Liver (tissue), 9 donors: Measurements from ENCODE around the gene C20orf202. TPM values are rescaled to one million over a fixed set of nuclear protein-coding genes. Genes with fewer than 3 reads are reported as not detected.

Source experiments
- DNase-seq: peaks from one replicate; pipeline ENCODE4 v3.0.0-alpha.2; 2017; ENCODE audit warnings: low spot score
- H3K27ac ChIP-seq, 2 donors: one replicate each; pipeline ENCODE4 v1.7.0; 2013; ENCODE audit warnings: inconsistent platforms in 2 of 2, low read length in 2 of 2, control low read depth in 1 of 2, low read depth in 1 of 2, mild to moderate bottlenecking in 1 of 2
- H3K27me3 ChIP-seq, 4 donors: one replicate each; pipeline versions ENCODE4 v1.6.1 to v1.7.0; 2013; ENCODE audit warnings: low read length in 3 of 4, inconsistent platforms in 1 of 4, mild to moderate bottlenecking in 1 of 4, moderate library complexity in 1 of 4; ENCODE audit not compliant: control insufficient read depth in 4 of 4, insufficient read depth in 4 of 4
- H3K36me3 ChIP-seq, 4 donors: one replicate each; pipeline versions ENCODE4 v1.6.1 to v1.7.0; 2013; ENCODE audit warnings: low read length in 3 of 4, mild to moderate bottlenecking in 3 of 4, low read depth in 1 of 4, moderate library complexity in 1 of 4; ENCODE audit not compliant: control insufficient read depth in 4 of 4, insufficient read depth in 3 of 4
- H3K4me1 ChIP-seq, 4 donors: one replicate each; pipeline versions ENCODE4 v1.6.1 to v1.7.0; 2013; ENCODE audit warnings: low read length in 3 of 4, mild to moderate bottlenecking in 3 of 4, moderate library complexity in 1 of 4; ENCODE audit not compliant: control insufficient read depth in 4 of 4, insufficient read depth in 4 of 4
- H3K4me3 ChIP-seq, 3 donors: one replicate each; pipeline versions ENCODE4 v1.6.1 to v1.7.0; 2013; ENCODE audit warnings: low read length in 3 of 3, control low read depth in 1 of 3, low read depth in 1 of 3, mild to moderate bottlenecking in 1 of 3
- H3K9ac ChIP-seq, 2 donors: one replicate each; pipeline ENCODE4 v1.7.0; 2013; ENCODE audit warnings: low read length in 2 of 2, mild to moderate bottlenecking in 2 of 2, moderate library complexity in 2 of 2, control low read depth in 1 of 2, low read depth in 1 of 2
- H3K9me3 ChIP-seq, 4 donors: one replicate each; pipeline versions ENCODE4 v1.6.1 to v1.7.0; 2013; ENCODE audit warnings: low read length in 3 of 4; ENCODE audit not compliant: control insufficient read depth in 4 of 4
- FOXA1 ChIP-seq: IDR thresholded peaks from 2 replicates; pipeline ENCODE4 v1.6.1; 2016; ENCODE audit warnings: antibody characterized with exemption
- FOXA2 ChIP-seq: IDR thresholded peaks from 2 replicates; pipeline ENCODE4 v1.6.1; 2016; ENCODE audit warnings: antibody characterized with exemption
- GABPA ChIP-seq, 2 donors: IDR thresholded peaks in 1 of 2; conservative IDR thresholded peaks in 1 of 2; 2 replicates each; pipeline ENCODE4 v1.6.1; 2016; ENCODE audit warnings: antibody characterized with exemption in 2 of 2, mild to moderate bottlenecking in 1 of 2, moderate library complexity in 1 of 2
- HNF4A ChIP-seq, 2 donors: conservative IDR thresholded peaks; 2 replicates each; pipeline ENCODE4 v1.6.1; 2016; ENCODE audit warnings: antibody characterized with exemption in 2 of 2, mild to moderate bottlenecking in 2 of 2
- HNF4G ChIP-seq: IDR thresholded peaks from 2 replicates; pipeline ENCODE4 v1.6.1; 2016; ENCODE audit warnings: antibody characterized with exemption
- JUND ChIP-seq, 2 donors: IDR thresholded peaks; 2 replicates each; pipeline ENCODE4 v1.6.1; 2016; ENCODE audit warnings: antibody characterized with exemption in 2 of 2
- NR2F2 ChIP-seq: IDR thresholded peaks from 2 replicates; pipeline ENCODE4 v1.6.1; 2016; ENCODE audit warnings: antibody characterized with exemption
- RAD21 ChIP-seq, 2 donors: IDR thresholded peaks; 2 replicates each; pipeline ENCODE4 v1.6.1; 2016; ENCODE audit warnings: antibody characterized with exemption in 2 of 2, mild to moderate bottlenecking in 2 of 2
- RXRA ChIP-seq, 2 donors: IDR thresholded peaks; 2 replicates each; pipeline ENCODE4 v1.6.1; 2017 to 2018; ENCODE audit warnings: antibody characterized with exemption in 2 of 2, mild to moderate bottlenecking in 1 of 2
- SP1 ChIP-seq: IDR thresholded peaks from 2 replicates; pipeline ENCODE4 v1.6.1; 2018; ENCODE audit warnings: antibody characterized with exemption, mild to moderate bottlenecking
- TAF1 ChIP-seq: conservative IDR thresholded peaks from 2 replicates; pipeline ENCODE4 v1.6.1; 2016; ENCODE audit warnings: antibody characterized with exemption, mild to moderate bottlenecking
- YY1 ChIP-seq: IDR thresholded peaks from 2 replicates; pipeline ENCODE4 v1.6.1; 2016; ENCODE audit warnings: antibody characterized with exemption, mild to moderate bottlenecking
- WGBS: extraction: QIAGEN DNeasy Blood & Tissue Kit; methylation state at CpG from one replicate; pipeline ENCODE4 v1.1.7; 2013; 5-methylcytosine and 5-hydroxymethylcytosine counted together
- polyA plus RNA-seq, 2 donors: library from polyadenylated mRNA; stranded (reverse) in 1 of 2; unstranded in 1 of 2; fragments of 200-250 nt in 1 of 2; fragments of >200 nt in 1 of 2; fragmentation: Nextera tagmentation in 1 of 2; extraction: Ambion mirVana in 1 of 2; gene quantifications; one replicate each; pipeline versions ENCODE4 v1.2.1 to v1.2.3, GENCODE V29; 2013 to 2015
- total RNA-seq, 2 donors: library from RNA; depleted of rRNA; stranded (reverse); fragments of >200 nt; gene quantifications; one replicate each; pipeline ENCODE4 v1.2.3, GENCODE V29; 2014
- TF ChIP-seq, protein P1 (sequence below): IDR thresholded peaks from 2 replicates; pipeline ENCODE4 v1.6.1; 2016; ENCODE audit warnings: antibody characterized with exemption
- TF ChIP-seq, protein P2 (sequence below): fragments of 150-350 bp; IDR thresholded peaks from 2 replicates; pipeline ENCODE4 v1.5.1; 2017; ENCODE audit warnings: improper control_type of control experiment, low read depth, low read length; ENCODE audit not compliant: missing input control
- TF ChIP-seq, protein P3 (sequence below): IDR thresholded peaks from 2 replicates; pipeline ENCODE4 v1.6.1; 2016; ENCODE audit warnings: antibody characterized with exemption
- TF ChIP-seq, protein P4 (sequence below): IDR thresholded peaks from 2 replicates; pipeline ENCODE4 v1.6.1; 2016; ENCODE audit warnings: antibody characterized with exemption, mild to moderate bottlenecking
- TF ChIP-seq, protein P5 (sequence below): IDR thresholded peaks from 2 replicates; pipeline ENCODE4 v1.6.1; 2016; ENCODE audit warnings: antibody characterized with exemption
- donor health status: healthy.
- donor health status: healthy.
- donor health status: healthy.
- donor health status: healthy.
- donor health status: healthy.

Gene C20orf202
- total and polyA plus RNA-seq, 4 donors: 0.07 to 0.42 (median 0.12) TPM

DNA sequence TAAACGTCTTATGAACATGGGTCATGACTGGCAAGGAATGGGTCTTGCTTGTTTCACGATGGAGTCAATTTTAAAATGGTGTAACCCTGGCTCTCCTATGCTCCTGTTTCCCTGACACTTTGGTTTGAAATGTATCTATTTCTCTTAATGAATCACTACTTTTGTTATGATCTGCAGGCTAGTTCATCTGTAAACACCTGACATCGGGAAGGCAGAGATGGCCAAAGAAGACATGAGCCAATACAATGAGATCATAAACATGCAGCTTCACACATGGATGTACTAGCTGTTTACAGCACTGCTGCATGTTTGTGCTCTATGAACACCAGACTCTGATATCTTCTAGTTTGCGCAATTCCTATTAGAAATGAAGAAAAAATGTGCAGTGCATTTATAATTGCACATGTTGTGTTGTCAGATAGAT lies 11.6 kb downstream of the C20orf202 start:
- H3K4me1 ChIP-seq: no peaks in the 10 kb centered on the region
- TF ChIP-seq, protein P1, sequence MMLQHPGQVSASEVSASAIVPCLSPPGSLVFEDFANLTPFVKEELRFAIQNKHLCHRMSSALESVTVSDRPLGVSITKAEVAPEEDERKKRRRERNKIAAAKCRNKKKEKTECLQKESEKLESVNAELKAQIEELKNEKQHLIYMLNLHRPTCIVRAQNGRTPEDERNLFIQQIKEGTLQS: no peak
- TF ChIP-seq RAD21 (IDR thresholded peaks at IDR 0.05) (no peak), HNF4A (conservative IDR thresholded peaks at IDR 0.05) (no peak), NR2F2 (no peak), SP1 (no peak), GABPA (IDR thresholded peaks at IDR 0.05 in 1 of 2, conservative IDR thresholded peaks at IDR 0.05 in 1 of 2) (no peak), YY1 (no peak), HNF4G (no peak)
- TF ChIP-seq, protein P2, sequence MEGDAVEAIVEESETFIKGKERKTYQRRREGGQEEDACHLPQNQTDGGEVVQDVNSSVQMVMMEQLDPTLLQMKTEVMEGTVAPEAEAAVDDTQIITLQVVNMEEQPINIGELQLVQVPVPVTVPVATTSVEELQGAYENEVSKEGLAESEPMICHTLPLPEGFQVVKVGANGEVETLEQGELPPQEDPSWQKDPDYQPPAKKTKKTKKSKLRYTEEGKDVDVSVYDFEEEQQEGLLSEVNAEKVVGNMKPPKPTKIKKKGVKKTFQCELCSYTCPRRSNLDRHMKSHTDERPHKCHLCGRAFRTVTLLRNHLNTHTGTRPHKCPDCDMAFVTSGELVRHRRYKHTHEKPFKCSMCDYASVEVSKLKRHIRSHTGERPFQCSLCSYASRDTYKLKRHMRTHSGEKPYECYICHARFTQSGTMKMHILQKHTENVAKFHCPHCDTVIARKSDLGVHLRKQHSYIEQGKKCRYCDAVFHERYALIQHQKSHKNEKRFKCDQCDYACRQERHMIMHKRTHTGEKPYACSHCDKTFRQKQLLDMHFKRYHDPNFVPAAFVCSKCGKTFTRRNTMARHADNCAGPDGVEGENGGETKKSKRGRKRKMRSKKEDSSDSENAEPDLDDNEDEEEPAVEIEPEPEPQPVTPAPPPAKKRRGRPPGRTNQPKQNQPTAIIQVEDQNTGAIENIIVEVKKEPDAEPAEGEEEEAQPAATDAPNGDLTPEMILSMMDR: no peak
- TF ChIP-seq, protein P3, sequence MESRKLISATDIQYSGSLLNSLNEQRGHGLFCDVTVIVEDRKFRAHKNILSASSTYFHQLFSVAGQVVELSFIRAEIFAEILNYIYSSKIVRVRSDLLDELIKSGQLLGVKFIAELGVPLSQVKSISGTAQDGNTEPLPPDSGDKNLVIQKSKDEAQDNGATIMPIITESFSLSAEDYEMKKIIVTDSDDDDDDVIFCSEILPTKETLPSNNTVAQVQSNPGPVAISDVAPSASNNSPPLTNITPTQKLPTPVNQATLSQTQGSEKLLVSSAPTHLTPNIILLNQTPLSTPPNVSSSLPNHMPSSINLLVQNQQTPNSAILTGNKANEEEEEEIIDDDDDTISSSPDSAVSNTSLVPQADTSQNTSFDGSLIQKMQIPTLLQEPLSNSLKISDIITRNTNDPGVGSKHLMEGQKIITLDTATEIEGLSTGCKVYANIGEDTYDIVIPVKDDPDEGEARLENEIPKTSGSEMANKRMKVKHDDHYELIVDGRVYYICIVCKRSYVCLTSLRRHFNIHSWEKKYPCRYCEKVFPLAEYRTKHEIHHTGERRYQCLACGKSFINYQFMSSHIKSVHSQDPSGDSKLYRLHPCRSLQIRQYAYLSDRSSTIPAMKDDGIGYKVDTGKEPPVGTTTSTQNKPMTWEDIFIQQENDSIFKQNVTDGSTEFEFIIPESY: no peak
- no peaks in the 10 kb centered on the region for H3K9me3 ChIP-seq
- no peak overlapping the region for H3K27ac ChIP-seq
- no peak overlapping the region for H3K4me3 ChIP-seq
- no peaks in the 10 kb centered on the region for H3K36me3 ChIP-seq
- no peaks in the 10 kb centered on the region for H3K27me3 ChIP-seq
- no peak overlapping the region for H3K9ac ChIP-seq
- 66% methylated on average over 4 of the region's 4 CpGs for WGBS
- peak; percentile 21 for DNase-seq

DNA sequence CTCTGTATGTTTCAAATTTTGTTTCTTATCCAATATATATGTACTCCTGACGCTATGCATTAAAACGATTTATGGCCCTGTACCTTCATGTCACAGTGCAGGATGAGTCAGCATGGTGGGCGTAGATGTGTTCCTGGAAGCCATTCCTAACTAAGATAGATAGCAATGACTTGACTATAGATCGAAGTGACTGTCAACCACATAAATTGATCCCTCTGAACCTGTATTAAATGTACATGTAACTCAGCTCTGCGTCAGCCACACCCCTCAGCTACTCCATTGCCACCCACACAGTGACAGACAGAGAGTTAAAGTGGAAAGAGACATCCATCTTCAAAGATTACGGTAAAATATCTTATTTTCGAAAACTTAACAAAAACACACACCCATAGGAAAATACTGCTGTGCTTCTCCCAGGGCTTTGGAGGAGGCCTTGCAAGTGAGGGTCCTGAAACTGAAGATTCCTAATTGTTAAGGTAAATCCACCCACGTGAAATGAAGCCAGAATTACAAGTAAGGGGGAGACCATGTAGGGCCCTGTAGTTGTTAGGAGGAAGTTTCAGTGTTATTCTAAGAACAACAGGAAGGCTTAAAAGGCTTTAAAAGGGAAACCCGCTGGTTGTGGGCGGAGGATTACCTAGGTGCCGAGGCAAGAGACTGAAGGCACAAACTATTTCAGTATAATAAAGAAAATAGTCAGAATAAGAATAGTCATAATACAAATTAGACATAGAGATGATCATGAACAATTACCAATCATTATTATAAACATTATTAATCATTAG lies 12.3 kb downstream of the C20orf202 start:
- Histone ChIP-seq H3K36me3 (no peaks in the 10 kb centered on the region), H3K27me3 (no peaks in the 10 kb centered on the region), H3K4me3 (no peak overlapping the region), H3K27ac (no peak overlapping the region), H3K9me3 (no peaks in the 10 kb centered on the region), H3K4me1 (no peaks in the 10 kb centered on the region), H3K9ac (no peak overlapping the region)
- DNase-seq: peak; percentile 33
- TF ChIP-seq, protein P1: no peak
- TF ChIP-seq, protein P2: no peak
- TF ChIP-seq TAF1 (no peak), HNF4A (conservative IDR thresholded peaks at IDR 0.05) (no peak), FOXA2 (no peak), RXRA (IDR thresholded peaks at IDR 0.05) (no peak), FOXA1 (no peak), SP1 (no peak), YY1 (no peak), JUND (IDR thresholded peaks at IDR 0.05) (no peak), NR2F2 (no peak), RAD21 (IDR thresholded peaks at IDR 0.05) (no peak)
- TF ChIP-seq, protein P4, sequence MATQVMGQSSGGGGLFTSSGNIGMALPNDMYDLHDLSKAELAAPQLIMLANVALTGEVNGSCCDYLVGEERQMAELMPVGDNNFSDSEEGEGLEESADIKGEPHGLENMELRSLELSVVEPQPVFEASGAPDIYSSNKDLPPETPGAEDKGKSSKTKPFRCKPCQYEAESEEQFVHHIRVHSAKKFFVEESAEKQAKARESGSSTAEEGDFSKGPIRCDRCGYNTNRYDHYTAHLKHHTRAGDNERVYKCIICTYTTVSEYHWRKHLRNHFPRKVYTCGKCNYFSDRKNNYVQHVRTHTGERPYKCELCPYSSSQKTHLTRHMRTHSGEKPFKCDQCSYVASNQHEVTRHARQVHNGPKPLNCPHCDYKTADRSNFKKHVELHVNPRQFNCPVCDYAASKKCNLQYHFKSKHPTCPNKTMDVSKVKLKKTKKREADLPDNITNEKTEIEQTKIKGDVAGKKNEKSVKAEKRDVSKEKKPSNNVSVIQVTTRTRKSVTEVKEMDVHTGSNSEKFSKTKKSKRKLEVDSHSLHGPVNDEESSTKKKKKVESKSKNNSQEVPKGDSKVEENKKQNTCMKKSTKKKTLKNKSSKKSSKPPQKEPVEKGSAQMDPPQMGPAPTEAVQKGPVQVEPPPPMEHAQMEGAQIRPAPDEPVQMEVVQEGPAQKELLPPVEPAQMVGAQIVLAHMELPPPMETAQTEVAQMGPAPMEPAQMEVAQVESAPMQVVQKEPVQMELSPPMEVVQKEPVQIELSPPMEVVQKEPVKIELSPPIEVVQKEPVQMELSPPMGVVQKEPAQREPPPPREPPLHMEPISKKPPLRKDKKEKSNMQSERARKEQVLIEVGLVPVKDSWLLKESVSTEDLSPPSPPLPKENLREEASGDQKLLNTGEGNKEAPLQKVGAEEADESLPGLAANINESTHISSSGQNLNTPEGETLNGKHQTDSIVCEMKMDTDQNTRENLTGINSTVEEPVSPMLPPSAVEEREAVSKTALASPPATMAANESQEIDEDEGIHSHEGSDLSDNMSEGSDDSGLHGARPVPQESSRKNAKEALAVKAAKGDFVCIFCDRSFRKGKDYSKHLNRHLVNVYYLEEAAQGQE: no peak
- TF ChIP-seq, protein P5, sequence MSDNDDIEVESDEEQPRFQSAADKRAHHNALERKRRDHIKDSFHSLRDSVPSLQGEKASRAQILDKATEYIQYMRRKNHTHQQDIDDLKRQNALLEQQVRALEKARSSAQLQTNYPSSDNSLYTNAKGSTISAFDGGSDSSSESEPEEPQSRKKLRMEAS: no peak
- WGBS: 75% methylated on average over 11 of the region's 11 CpGs
